IMR-90 (cell line): ENCODE results near the gene FBXW10B. TPM values are rescaled to one million over a fixed set of nuclear protein-coding genes. Genes with fewer than 3 reads are reported as not detected.

Experiments
- ATAC-seq: fragments of 200-7000 bp; cut with Tn5 transposase; 2 replicates; pipeline ENCODE4 v1.9.1; 2020; ENCODE audit warnings: low read depth, mild to moderate bottlenecking, moderate library complexity
- BruUV-seq: library from RNA; stranded (reverse); fragments of 400-500 nt; replicated peaks from 2 replicates; lab custom pipeline; 2021; lab: Mats Ljungman, UMichigan
- CTCF ChIA-PET: fragments of 300-600 bp; formaldehyde crosslinking; extraction: SDS; loops from one replicate; lab custom pipeline; 2021; ENCODE audit warnings: antibody characterized with exemption; lab: Yijun Ruan, JAX
- POLR2A ChIA-PET: fragments of 300-600 bp; sonication (Branson Sonifier 250); formaldehyde crosslinking; loops from one replicate; lab custom pipeline; 2022; ENCODE audit warnings: antibody characterized with exemption; ENCODE audit not compliant: unreplicated experiment; lab: Charles Lee
- DNase-seq: peaks from one replicate; pipeline ENCODE4 v3.0.0; 2013
- H2AFZ ChIP-seq: replicated peaks from 2 replicates; pipeline ENCODE3; 2013; ENCODE audit warnings: low read length, mild to moderate bottlenecking; ENCODE audit not compliant: poor library complexity
- H2AK5ac ChIP-seq: 2 replicates; pipeline ENCODE4 v1.6.1; 2013; ENCODE audit warnings: low read depth, low read length, inconsistent platforms
- H2AK9ac ChIP-seq: replicated peaks from 2 replicates; pipeline ENCODE3; 2013; ENCODE audit warnings: mild to moderate bottlenecking, low read depth, low read length, moderate library complexity; ENCODE audit not compliant: poor library complexity
- H2BK120ac ChIP-seq: 2 replicates; pipeline ENCODE4 v1.6.1; 2013; ENCODE audit warnings: low read depth, low read length, inconsistent platforms
- H2BK15ac ChIP-seq: 3 replicates; pipeline ENCODE4 v1.6.1; 2013; ENCODE audit warnings: low read depth, low read length, inconsistent platforms
- H2BK20ac ChIP-seq: 2 replicates; pipeline ENCODE4 v1.6.1; 2013; ENCODE audit warnings: low read depth, mild to moderate bottlenecking, inconsistent platforms, low read length, moderate library complexity
- H2BK5ac ChIP-seq: 2 replicates; pipeline ENCODE4 v1.6.1; 2013; ENCODE audit warnings: mild to moderate bottlenecking, low read depth, low read length, inconsistent platforms; ENCODE audit not compliant: poor library complexity, severe bottlenecking
- H3K14ac ChIP-seq: replicated peaks from 2 replicates; pipeline ENCODE4 v1.6.1; 2013; ENCODE audit warnings: low read depth, low read length, inconsistent platforms
- H3K18ac ChIP-seq: 2 replicates; pipeline ENCODE4 v1.6.1; 2013; ENCODE audit warnings: low read depth, low read length, control low read depth
- H3K23ac ChIP-seq: 2 replicates; pipeline ENCODE4 v1.6.1; 2013; ENCODE audit warnings: low read depth, low read length, inconsistent platforms
- H3K27ac ChIP-seq: 2 replicates; pipeline ENCODE4 v1.5.1; 2013; ENCODE audit warnings: mild to moderate bottlenecking, control low read depth, low read length; ENCODE audit not compliant: insufficient read depth
- H3K27me3 ChIP-seq: 2 replicates; pipeline ENCODE4 v1.6.1; 2013; ENCODE audit warnings: low read length; ENCODE audit not compliant: control insufficient read depth, insufficient read depth
- H3K36me3 ChIP-seq: 2 replicates; pipeline ENCODE4 v1.6.1; 2013; ENCODE audit warnings: low read length, mixed read lengths; ENCODE audit not compliant: control insufficient read depth, insufficient read depth
- H3K4ac ChIP-seq: 2 replicates; pipeline ENCODE4 v1.6.1; 2013; ENCODE audit warnings: low read depth, low read length, inconsistent platforms
- H3K4me1 ChIP-seq: 2 replicates; pipeline ENCODE4 v1.6.1; 2013; ENCODE audit warnings: low read length, mixed read lengths; ENCODE audit not compliant: control insufficient read depth, insufficient read depth
- H3K4me2 ChIP-seq: 2 replicates; pipeline ENCODE4 v1.6.1; 2013; ENCODE audit warnings: low read depth, mild to moderate bottlenecking, control low read depth, low read length, moderate library complexity
- H3K4me3 ChIP-seq: 2 replicates; pipeline ENCODE4 v1.5.1; 2013; ENCODE audit warnings: low read depth, mild to moderate bottlenecking, control low read depth, low read length, moderate library complexity; ENCODE audit not compliant: insufficient read depth
- H3K56ac ChIP-seq: 2 replicates; pipeline ENCODE4 v1.6.1; 2013; ENCODE audit warnings: low read length, inconsistent platforms; ENCODE audit not compliant: insufficient read depth; ENCODE audit errors: extremely low read depth
- H3K79me1 ChIP-seq, 2 experiments: 2 replicates each; pipeline ENCODE4 v1.6.1; 2013; ENCODE audit warnings: low read length in 2 of 2, inconsistent platforms in 1 of 2, low read depth in 1 of 2
- H3K9ac ChIP-seq: 2 replicates; pipeline ENCODE4 v1.6.1; 2013; ENCODE audit warnings: low read depth, low read length, control low read depth
- H3K9me1 ChIP-seq: 2 replicates; pipeline ENCODE4 v1.6.1; 2013; ENCODE audit warnings: low read length, inconsistent platforms; ENCODE audit not compliant: insufficient read depth
- H3K9me3 ChIP-seq: 2 replicates; pipeline ENCODE4 v1.6.1; 2013; ENCODE audit warnings: low read length; ENCODE audit not compliant: control insufficient read depth, insufficient read depth
- H4K20me1 ChIP-seq: 2 replicates; pipeline ENCODE4 v1.6.1; 2013; ENCODE audit warnings: low read length, inconsistent platforms; ENCODE audit not compliant: insufficient read depth
- H4K5ac ChIP-seq: 2 replicates; pipeline ENCODE4 v1.6.1; 2013; ENCODE audit warnings: mild to moderate bottlenecking, low read depth, low read length, control low read depth
- H4K8ac ChIP-seq, 2 experiments: 2 replicates each; pipeline ENCODE4 v1.6.1; 2013; ENCODE audit warnings: low read depth in 2 of 2, low read length in 2 of 2, control low read depth in 1 of 2, inconsistent platforms in 1 of 2
- H4K91ac ChIP-seq: 2 replicates; pipeline ENCODE4 v1.6.1; 2013; ENCODE audit warnings: low read depth, low read length, inconsistent platforms; ENCODE audit not compliant: insufficient read depth
- BHLHE40 ChIP-seq: fragments of 150-350 bp; IDR thresholded peaks from 2 replicates; pipeline ENCODE4 v1.6.1; 2016; ENCODE audit warnings: mild to moderate bottlenecking, low read depth, low read length
- CEBPB ChIP-seq: IDR thresholded peaks from 2 replicates; pipeline ENCODE4 v1.6.1; 2012; ENCODE audit warnings: low read depth, low read length, improper control_type of control experiment
- CHD1 ChIP-seq: IDR thresholded peaks from 2 replicates; pipeline ENCODE4 v1.6.1; 2012; ENCODE audit warnings: low read depth, low read length, improper control_type of control experiment
- ELK1 ChIP-seq: fragments of 150-350 bp; IDR thresholded peaks from 2 replicates; pipeline ENCODE4 v1.6.1; 2016; ENCODE audit warnings: low read depth, mild to moderate bottlenecking, low read length, moderate library complexity, borderline replicate concordance
- FOS ChIP-seq: fragments of 150-350 bp; IDR thresholded peaks from 2 replicates; pipeline ENCODE4 v1.6.1; 2016; ENCODE audit warnings: low read depth, low read length
- POLR2A ChIP-seq: IDR thresholded peaks from 2 replicates; pipeline ENCODE4 v1.6.1; 2012; ENCODE audit warnings: mild to moderate bottlenecking, low read depth, low read length
- RAD21 ChIP-seq: IDR thresholded peaks from 2 replicates; pipeline ENCODE4 v1.6.1; 2012; ENCODE audit warnings: low read length, improper control_type of control experiment
- SMC3 ChIP-seq: fragments of 150-350 bp; IDR thresholded peaks from 2 replicates; pipeline ENCODE4 v1.6.1; 2016; ENCODE audit warnings: low read depth, mild to moderate bottlenecking, antibody characterized with exemption, low read length, moderate library complexity
- WGBS, 2 experiments: methylation state at CpG; one replicate each; pipeline versions ENCODE4 v1.1.5 to v1.1.7; 2013; ENCODE audit warnings: missing lambda C conversion rate in 2 of 2; ENCODE audit not compliant: insufficient read length in 1 of 2; ENCODE audit errors: extremely low coverage in 2 of 2; 5-methylcytosine and 5-hydroxymethylcytosine counted together
- dilution Hi-C: fragments of 300-500 bp; cut with HindIII; formaldehyde crosslinking; loops from one replicate; pipeline ENCODE4 v1.14.3; 2018; ENCODE audit warnings: low sequenced_read_pairs; ENCODE audit not compliant: unreplicated experiment
- in situ Hi-C: fragments of 300-500 bp; cut with MboI; formaldehyde crosslinking; loops from 3 replicates; pipeline ENCODE4 v1.14.3; 2019; ENCODE audit warnings: low sequenced_read_pairs, inconsistent platforms, mixed read lengths
- intact Hi-C: fragments of 100-400 bp; cut with micrococcal nuclease; formaldehyde crosslinking; loops from 2 replicates; pipeline ENCODE4 v1.10.0; 2022
- polyA plus RNA-seq, 3 experiments: library from polyadenylated mRNA; depleted of rRNA; stranded (reverse); fragments of >200 nt; gene quantifications; 2 replicates each; pipeline ENCODE4 v1.2.3, GENCODE V29; 2012; ENCODE audit warnings: low replicate concordance in 1 of 3
- total RNA-seq: library from RNA; depleted of rRNA; stranded (reverse); fragments of >200 nt; gene quantifications from 2 replicates; pipeline ENCODE4 v1.2.3, GENCODE V29; 2012

The FBXW10B gene
- total and polyA plus RNA-seq, 2 of the 4 experiments (the other 2 are of a cell fraction), result under 0.01 to 0.43 TPM

DNA sequence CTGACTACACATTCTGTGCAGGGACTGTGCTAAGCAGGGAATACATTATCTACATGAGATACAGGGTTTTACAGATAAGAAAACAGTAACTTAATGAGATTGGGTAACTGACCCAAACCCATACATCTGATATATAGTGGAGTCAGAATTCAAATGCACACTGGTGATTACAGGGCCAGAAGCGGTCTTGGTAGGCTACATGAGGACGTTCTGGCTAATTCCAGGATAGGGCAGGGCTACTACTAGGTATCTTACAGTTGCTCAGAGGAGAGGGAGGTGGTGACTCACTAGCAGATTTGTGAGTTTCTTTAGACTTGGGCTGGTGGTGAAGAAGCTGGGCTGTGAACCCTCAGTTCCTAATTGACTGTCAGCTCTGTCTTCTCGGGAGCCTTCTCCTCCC lies 43.2 kb upstream of the FBXW10B start:
- Histone ChIP-seq H3K18ac (no peak overlapping the region), H3K4ac (no peak overlapping the region), H3K9ac (no peak overlapping the region), H4K91ac (no peak overlapping the region), H3K9me1 (no peaks in the 10 kb centered on the region; the same call in 1 of the 2 replicates), H3K23ac (no peak overlapping the region), H3K79me1 (no peaks in the 10 kb centered on the region), H3K27me3 (no peaks in the 10 kb centered on the region), H3K56ac (no peak overlapping the region), H2AK5ac (no peak overlapping the region), H4K8ac (no peak overlapping the region), H4K20me1 (no peaks in the 10 kb centered on the region), H2BK120ac (no peak overlapping the region), H3K36me3 (peaks cover 4% of the 10 kb centered on the region), H3K4me3 (no peak overlapping the region), H3K4me2 (no peak overlapping the region), H4K5ac (no peak overlapping the region), H3K9me3 (no peaks in the 10 kb centered on the region), H3K27ac (no peak overlapping the region), H2BK20ac (no peak overlapping the region), H2BK5ac (no peak overlapping the region), H2AFZ (no peak overlapping the region), H3K4me1 (peaks cover 3% of the 10 kb centered on the region; the same call in 1 of the 2 replicates), H3K14ac (no peak overlapping the region), H2BK15ac (no peak overlapping the region), H2AK9ac (no peak overlapping the region)
- no peak for ATAC-seq
- ChIA-PET CTCF (no interaction called here), POLR2A (no interaction called here)
- no TSS peak for BruUV-seq
- in situ Hi-C loops (loop anchor here (25.0 kb wide), 1 partner anchor 400 kb away; the partner anchor contains the start of gene PMP22), dilution Hi-C loops (no loop called here), intact Hi-C loops (no loop called here)
- no CpG with 5 or more reads among the region's 3 CpGs for WGBS, 2 experiments
- DNase-seq, result no peak
- no peak for TF ChIP-seq SMC3
- TF ChIP-seq CEBPB, result no peak
- TF ChIP-seq BHLHE40, result no peak
- TF ChIP-seq POLR2A, result no peak
- no peak for TF ChIP-seq CHD1
- no peak for TF ChIP-seq ELK1
- TF ChIP-seq FOS, result no peak
- no peak for TF ChIP-seq RAD21
